Mesendoderm (in vitro differentiated cells): ENCODE results near the gene RAET1L.
"Not testable (repeated sequence)": the region's sequence is repeated elsewhere in the genome, so short reads cannot be mapped to it uniquely, and the experiment has no call there.

Source experiments
- DNase-seq: peaks from one replicate; pipeline ENCODE4 v3.0.0; 2013
- H2AK5ac ChIP-seq: 2 replicates; pipeline ENCODE4 v1.6.1; 2013; ENCODE audit warnings: low read length, inconsistent platforms
- H2BK120ac ChIP-seq: 2 replicates; pipeline ENCODE4 v1.6.1; 2013; ENCODE audit warnings: low read depth, mild to moderate bottlenecking, low read length, moderate library complexity, mixed read lengths
- H2BK15ac ChIP-seq: replicated peaks from 2 replicates; pipeline ENCODE4 v1.6.1; 2013; ENCODE audit warnings: low read depth, mild to moderate bottlenecking, moderate library complexity
- H2BK5ac ChIP-seq: 2 replicates; pipeline ENCODE4 v1.6.1; 2013; ENCODE audit warnings: low read length, inconsistent platforms
- H3K18ac ChIP-seq: 2 replicates; pipeline ENCODE4 v1.6.1; 2013; ENCODE audit warnings: mild to moderate bottlenecking, low read length, mixed read lengths
- H3K23ac ChIP-seq: one replicate; pipeline ENCODE4 v1.6.1; 2013; ENCODE audit warnings: low read length
- H3K27ac ChIP-seq: 2 replicates; pipeline ENCODE4 v1.5.1; 2013; ENCODE audit warnings: low read depth, mild to moderate bottlenecking, inconsistent platforms, low read length, moderate library complexity
- H3K27me3 ChIP-seq: 2 replicates; pipeline ENCODE4 v1.6.1; 2013; ENCODE audit warnings: low read length, control low read depth, mild to moderate bottlenecking, inconsistent platforms; ENCODE audit not compliant: insufficient read depth, poor library complexity
- H3K36me3 ChIP-seq: 2 replicates; pipeline ENCODE4 v1.6.1; 2013; ENCODE audit warnings: low read length, inconsistent platforms; ENCODE audit not compliant: control insufficient read depth, insufficient read depth
- H3K4ac ChIP-seq: one replicate; pipeline ENCODE4 v1.6.1; 2013; ENCODE audit warnings: low read depth, mild to moderate bottlenecking, low read length, moderate library complexity
- H3K4me1 ChIP-seq: 2 replicates; pipeline ENCODE4 v1.6.1; 2013; ENCODE audit warnings: low read depth, low read length, inconsistent platforms; ENCODE audit not compliant: control insufficient read depth
- H3K4me2 ChIP-seq: 2 replicates; pipeline ENCODE4 v1.6.1; 2013; ENCODE audit warnings: low read length
- H3K4me3 ChIP-seq: 2 replicates; pipeline ENCODE4 v1.5.1; 2013; ENCODE audit warnings: mild to moderate bottlenecking, low read length
- H3K56ac ChIP-seq: one replicate; pipeline ENCODE4 v1.6.1; 2013; ENCODE audit warnings: low read length
- H3K79me1 ChIP-seq: 2 replicates; pipeline ENCODE4 v1.6.1; 2013; ENCODE audit warnings: low read length, inconsistent platforms
- H3K79me2 ChIP-seq: 2 replicates; pipeline ENCODE4 v1.6.1; 2013; ENCODE audit warnings: mild to moderate bottlenecking, low read length; ENCODE audit not compliant: control insufficient read depth, insufficient read depth
- H3K9ac ChIP-seq: 2 replicates; pipeline ENCODE4 v1.6.1; 2013; ENCODE audit warnings: low read length, inconsistent platforms
- H4K5ac ChIP-seq: one replicate; pipeline ENCODE4 v1.6.1; 2013; ENCODE audit warnings: low read length
- H4K8ac ChIP-seq: one replicate; pipeline ENCODE4 v1.6.1; 2013; ENCODE audit warnings: low read depth, mild to moderate bottlenecking, control low read depth, low read length, moderate library complexity
- WGBS: extraction: QIAGEN DNeasy Blood & Tissue Kit; methylation state at CpG from one replicate; pipeline ENCODE4 v1.1.7; 2013; ENCODE audit warnings: low lambda C conversion rate, missing lambda C conversion rate; ENCODE audit not compliant: insufficient coverage; ENCODE audit errors: extremely low coverage; 5-methylcytosine and 5-hydroxymethylcytosine counted together

The RAET1L gene

DNA sequence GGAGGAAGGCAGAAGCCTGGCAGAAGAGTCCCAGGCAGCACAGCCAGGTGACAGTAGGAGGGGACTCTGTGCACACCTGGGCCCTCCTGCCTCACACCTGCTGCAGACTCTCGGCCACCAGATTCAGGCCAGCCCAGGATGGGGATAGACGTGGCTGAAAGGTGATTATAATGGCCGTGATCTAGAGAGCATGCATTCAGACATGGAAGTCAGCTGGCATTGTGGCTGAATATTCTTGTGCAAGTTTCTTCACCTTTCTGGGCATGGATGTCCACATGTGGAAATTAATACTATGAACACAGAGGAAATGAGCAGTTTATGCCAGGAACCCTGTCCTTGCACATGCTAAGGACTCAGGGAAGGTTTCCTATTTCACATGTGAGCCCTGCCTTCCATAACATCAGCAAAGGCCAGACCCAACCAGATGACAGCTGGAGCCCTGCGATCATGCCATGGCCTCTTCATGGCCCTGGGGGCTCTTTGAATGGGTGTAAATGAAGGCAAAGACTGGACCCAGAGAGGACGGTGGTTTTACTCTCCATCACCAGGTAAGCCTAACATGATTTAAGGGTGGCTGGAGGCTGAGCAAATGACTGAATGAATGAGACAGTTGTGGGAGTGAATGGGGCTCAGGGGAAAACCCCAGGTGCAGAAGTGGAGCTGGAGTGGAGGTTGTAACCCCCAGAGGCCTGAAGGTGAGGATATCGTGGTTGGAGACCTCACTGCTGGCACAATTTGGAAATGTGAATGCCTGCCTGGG is 2.7 kb upstream of the RAET1L start:
- H2BK15ac ChIP-seq = no peak overlapping the region
- H2AK5ac ChIP-seq = no peak overlapping the region
- H2BK120ac ChIP-seq = no peak overlapping the region
- no peak overlapping the region for H3K27ac ChIP-seq
- WGBS = no CpG with 5 or more reads among the region's 6 CpGs
- H3K4me3 ChIP-seq = no peak overlapping the region
- no peak overlapping the region for H3K56ac ChIP-seq
- no peaks in the 10 kb centered on the region for H3K79me1 ChIP-seq
- no peaks in the 10 kb centered on the region for H3K27me3 ChIP-seq
- H4K8ac ChIP-seq = no peak overlapping the region
- no peak overlapping the region for H2BK5ac ChIP-seq
- no peak for DNase-seq
- H3K18ac ChIP-seq = no peak overlapping the region
- H3K36me3 ChIP-seq = no peaks in the 10 kb centered on the region
- H3K4me2 ChIP-seq = no peak overlapping the region
- H3K79me2 ChIP-seq = no peaks in the 10 kb centered on the region
- H3K4ac ChIP-seq = no peak overlapping the region
- no peak overlapping the region for H4K5ac ChIP-seq
- H3K9ac ChIP-seq = no peak overlapping the region
- no peak overlapping the region for H3K23ac ChIP-seq
- no peaks in the 10 kb centered on the region for H3K4me1 ChIP-seq

- Histone ChIP-seq H3K4me3 (no peak overlapping the region), H3K9ac (no peak overlapping the region), H3K79me1 (no peaks in the 10 kb centered on the region), H3K79me2 (no peaks in the 10 kb centered on the region), H3K36me3 (no peaks in the 10 kb centered on the region), H2BK5ac (no peak overlapping the region), H3K4me1 (no peaks in the 10 kb centered on the region), H3K27me3 (no peaks in the 10 kb centered on the region), H3K18ac (no peak overlapping the region), H4K5ac (no peak overlapping the region), H4K8ac (no peak overlapping the region), H3K56ac (no peak overlapping the region), H2BK15ac (no peak overlapping the region), H3K4me2 (no peak overlapping the region), H2AK5ac (no peak overlapping the region), H3K4ac (no peak overlapping the region), H3K27ac (no peak overlapping the region), H2BK120ac (no peak overlapping the region), H3K23ac (no peak overlapping the region)
- no CpG with 5 or more reads among the region's 9 CpGs for WGBS
- DNase-seq = no peak
Measured at GRCh38 chr6:150026976-150027805, 1.9 kb upstream of the RAET1L start.

GRCh38 chr6:150024646-150025155 is 631 bp downstream of the RAET1L start:
- no peak overlapping the region for H3K23ac ChIP-seq
- H2BK120ac ChIP-seq = no peak overlapping the region
- H4K8ac ChIP-seq = no peak overlapping the region
- no CpG with 5 or more reads among the region's 11 CpGs for WGBS
- no peaks in the 10 kb centered on the region for H3K79me2 ChIP-seq
- H3K56ac ChIP-seq = no peak overlapping the region
- no peaks in the 10 kb centered on the region for H3K36me3 ChIP-seq
- no peaks in the 10 kb centered on the region for H3K4me1 ChIP-seq
- H2AK5ac ChIP-seq = no peak overlapping the region
- H3K9ac ChIP-seq = no peak overlapping the region
- H3K18ac ChIP-seq = no peak overlapping the region
- no peak overlapping the region for H2BK15ac ChIP-seq
- H3K79me1 ChIP-seq = no peaks in the 10 kb centered on the region
- no peak overlapping the region for H2BK5ac ChIP-seq
- DNase-seq = no peak
- no peak overlapping the region for H4K5ac ChIP-seq
- H3K4me3 ChIP-seq = no peak overlapping the region
- no peak overlapping the region for H3K4me2 ChIP-seq
- H3K4ac ChIP-seq = no peak overlapping the region
- no peak overlapping the region for H3K27ac ChIP-seq
- no peaks in the 10 kb centered on the region for H3K27me3 ChIP-seq

GRCh38 chr6:150024021-150024420 is 1.3 kb downstream of the RAET1L start:
- H4K8ac ChIP-seq, H3K27me3 ChIP-seq, H4K5ac ChIP-seq, H3K4me2 ChIP-seq, H3K4ac ChIP-seq, H2BK5ac ChIP-seq, H3K23ac ChIP-seq, H3K4me1 ChIP-seq, H2BK15ac ChIP-seq, H2AK5ac ChIP-seq, H3K79me2 ChIP-seq, H3K27ac ChIP-seq, H3K18ac ChIP-seq, H3K4me3 ChIP-seq, H3K9ac ChIP-seq, H3K56ac ChIP-seq, H3K36me3 ChIP-seq, DNase-seq, H2BK120ac ChIP-seq, H3K79me1 ChIP-seq: not testable (repeated sequence)
- no CpG with 5 or more reads among the region's 2 CpGs for WGBS

DNA sequence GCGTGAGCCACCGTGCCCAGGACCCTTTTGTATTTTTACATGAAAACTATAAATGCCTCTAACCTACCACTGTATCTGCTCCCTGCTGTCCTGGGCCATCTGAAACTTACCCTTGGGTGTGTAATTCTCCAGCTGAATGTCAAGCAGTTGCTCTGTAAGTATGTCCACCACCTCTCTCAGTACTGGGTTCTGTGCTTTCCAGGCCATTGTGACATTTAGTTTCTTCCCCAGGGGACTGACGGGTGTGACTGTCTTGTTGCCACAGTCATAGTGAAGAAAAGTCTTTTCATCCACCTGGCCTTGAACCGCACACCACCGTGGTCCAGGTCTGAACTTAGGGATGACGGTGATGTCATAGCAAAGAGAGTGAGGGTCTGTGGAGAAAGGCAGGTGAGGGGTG is 3.5 kb downstream of the RAET1L start:
- not testable (repeated sequence) for H3K4me2 ChIP-seq, H3K4ac ChIP-seq, H2BK15ac ChIP-seq, H3K27me3 ChIP-seq, H4K8ac ChIP-seq, H3K23ac ChIP-seq, H3K56ac ChIP-seq, H3K79me1 ChIP-seq, DNase-seq, H3K79me2 ChIP-seq, H3K27ac ChIP-seq, H2BK120ac ChIP-seq, H3K4me1 ChIP-seq, H3K18ac ChIP-seq, H2BK5ac ChIP-seq, H3K4me3 ChIP-seq, H2AK5ac ChIP-seq, H3K36me3 ChIP-seq, H3K9ac ChIP-seq, H4K5ac ChIP-seq
- no CpG with 5 or more reads among the region's 6 CpGs for WGBS
